NCI-H460 (cell line): Measurements from ENCODE around the gene DNAJC28. TPM values are rescaled to one million over a fixed set of nuclear protein-coding genes. Genes with fewer than 3 reads are reported as not detected.
"Not testable (repeated sequence)": the region's sequence is repeated elsewhere in the genome, so short reads cannot be mapped to it uniquely, and the experiment has no call there.

Experiments
- DNase-seq: peaks from one replicate; pipeline ENCODE4 v3.0.0-alpha.2; 2016; ENCODE audit warnings: low read depth; ENCODE audit errors: extremely low read depth
- total RNA-seq: library from RNA; depleted of rRNA; stranded (reverse); fragments of >200 nt; shearing (Covaris generic); gene quantifications from 2 replicates; pipeline ENCODE4 v1.2.3, GENCODE V29; 2014

The DNAJC28 gene
- total RNA-seq, 1 experiment from 2014 or later = 0.74 TPM

GRCh38 chr21:33481314-33481943 lies 10.1 kb downstream of the DNAJC28 start:
- DNase-seq = no peak

DNA sequence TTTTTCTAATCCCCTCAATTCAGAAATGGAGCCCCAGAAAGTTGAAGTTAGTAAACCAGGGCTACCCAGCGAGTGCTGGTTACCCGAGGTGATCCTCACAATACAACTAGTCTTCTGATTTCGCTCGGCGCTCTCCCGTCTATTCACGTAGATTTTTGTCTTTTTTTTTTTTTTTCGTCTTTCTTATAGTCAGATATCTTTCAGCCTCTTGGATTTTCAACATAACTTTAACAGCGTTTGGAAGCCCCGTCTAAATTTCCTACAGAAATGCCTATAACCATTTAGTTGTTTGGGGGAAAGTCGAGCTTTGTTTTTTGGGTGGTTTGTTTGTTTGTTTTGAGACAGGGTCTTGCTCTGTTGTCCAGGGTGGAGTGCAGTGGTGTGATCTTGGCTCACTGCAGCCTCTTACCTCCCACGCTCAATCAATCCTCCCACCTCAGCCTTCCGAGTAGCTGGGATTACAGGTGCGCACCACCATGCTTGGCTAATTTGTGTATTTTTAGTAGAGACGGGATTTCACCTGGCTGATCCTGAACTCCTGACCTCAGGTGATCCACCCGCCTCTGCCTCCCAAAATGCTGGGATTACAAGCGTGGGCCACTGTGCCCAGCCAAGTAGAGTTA lies 10.9 kb downstream of the DNAJC28 start:
- no peak for DNase-seq

- DNase-seq = peak; percentile 89
Observed at GRCh38 chr21:33479679-33480480, 11.6 kb downstream of the DNAJC28 start, which contains the start of gene TMEM50B. TMEM50B (minus strand) TSS chr21:33479974; CDS start chr21:33468885, 11,089 bp downstream.

DNA sequence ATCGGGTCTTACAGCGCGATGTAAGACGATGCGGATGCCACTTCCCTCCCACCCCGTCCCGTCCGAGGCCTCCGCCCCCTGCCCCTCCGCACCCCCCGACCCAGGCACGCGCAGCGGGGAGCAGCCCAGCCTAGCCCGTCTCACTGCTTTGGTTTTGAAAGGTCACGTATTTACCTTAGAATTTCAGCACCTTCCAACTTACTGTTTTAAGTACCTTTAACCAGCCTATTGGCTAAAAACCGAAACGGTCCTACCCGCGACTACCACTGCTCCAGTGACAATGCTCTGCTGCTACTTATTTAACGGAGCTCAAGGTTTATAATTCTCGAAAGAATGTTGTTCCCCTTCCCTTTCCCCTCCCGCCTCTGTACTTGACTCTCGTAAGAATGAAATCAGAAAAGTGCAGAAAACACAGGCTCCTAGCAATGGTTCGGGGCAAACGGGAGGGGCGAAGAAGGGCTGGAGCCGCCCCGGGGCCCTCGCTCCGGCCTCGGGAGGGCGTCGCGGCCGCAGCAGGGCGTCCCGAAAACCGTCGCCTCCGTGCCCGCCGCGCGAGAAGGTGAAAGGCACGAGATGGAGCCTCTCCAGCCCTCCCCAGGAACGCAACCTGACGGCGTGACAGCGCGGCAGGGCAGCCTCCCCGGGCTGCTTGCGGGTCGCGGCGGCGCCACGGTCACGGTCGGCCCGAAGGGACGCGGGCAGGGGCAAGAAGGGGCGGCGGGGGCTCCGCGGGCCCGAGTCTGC lies 12.4 kb downstream of the DNAJC28 start:
- no peak for DNase-seq

DNA sequence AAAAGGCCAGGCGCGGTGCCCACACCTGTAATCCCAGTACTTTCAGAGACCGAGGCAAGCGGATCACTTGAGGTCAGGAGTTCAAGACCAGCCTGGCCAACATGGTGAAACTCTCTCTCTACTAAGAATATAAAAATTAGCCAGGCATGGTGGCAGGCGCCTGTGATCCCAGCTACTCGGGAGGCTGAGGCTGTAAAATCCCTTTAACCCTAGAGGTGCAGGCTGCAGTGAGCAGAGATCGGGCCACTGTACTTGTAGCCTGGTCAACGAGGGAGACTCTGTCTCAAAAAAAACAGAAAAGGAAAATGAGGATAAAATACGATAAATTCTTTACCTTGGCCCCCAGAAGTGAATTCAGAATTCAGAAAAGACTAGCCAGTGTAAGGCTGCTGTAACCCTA lies 13.3 kb downstream of the DNAJC28 start:
- no peak for DNase-seq

GRCh38 chr21:33477066-33477465 lies 14.4 kb downstream of the DNAJC28 start:
- DNase-seq = no peak

DNA sequence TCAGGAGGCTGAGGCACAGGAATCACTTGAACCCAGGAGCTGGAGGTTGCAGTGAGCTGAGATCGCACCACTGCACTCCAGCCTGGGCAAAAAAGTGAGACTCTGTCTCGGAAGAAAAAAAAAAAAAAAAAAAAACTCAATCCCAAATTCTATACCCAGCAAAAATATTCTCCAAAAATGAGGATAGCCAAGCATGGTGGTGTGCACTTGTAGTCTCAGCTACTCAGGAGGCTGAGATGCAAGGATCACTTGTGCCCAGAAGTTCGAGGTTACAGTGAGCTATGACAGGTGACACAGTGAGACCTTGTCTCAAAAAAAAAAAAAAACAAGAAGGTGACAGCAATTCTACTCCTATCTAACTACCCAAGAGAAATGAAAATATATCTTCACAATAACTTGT lies 18.2 kb downstream of the DNAJC28 start:
- DNase-seq = no peak

DNA sequence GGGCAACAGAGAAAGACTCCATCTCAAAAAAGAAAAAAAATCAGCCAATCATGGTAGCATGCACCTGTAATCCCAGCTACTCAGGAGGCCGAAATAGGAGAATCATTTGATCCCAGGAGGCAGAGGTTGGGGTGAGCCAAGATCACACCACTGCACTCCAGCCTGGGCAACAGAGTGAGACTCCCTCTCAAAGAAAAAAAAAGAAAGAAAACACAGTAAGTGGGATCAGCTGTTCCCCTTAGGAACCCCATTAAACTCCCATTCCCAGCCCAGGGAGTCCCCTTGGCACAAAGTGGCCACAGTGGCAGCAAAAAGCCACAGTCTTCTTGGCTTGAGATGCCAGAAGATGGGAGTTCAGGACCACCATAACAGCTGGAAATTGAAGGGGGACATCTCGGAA lies 20.8 kb downstream of the DNAJC28 start:
- no peak for DNase-seq

DNA sequence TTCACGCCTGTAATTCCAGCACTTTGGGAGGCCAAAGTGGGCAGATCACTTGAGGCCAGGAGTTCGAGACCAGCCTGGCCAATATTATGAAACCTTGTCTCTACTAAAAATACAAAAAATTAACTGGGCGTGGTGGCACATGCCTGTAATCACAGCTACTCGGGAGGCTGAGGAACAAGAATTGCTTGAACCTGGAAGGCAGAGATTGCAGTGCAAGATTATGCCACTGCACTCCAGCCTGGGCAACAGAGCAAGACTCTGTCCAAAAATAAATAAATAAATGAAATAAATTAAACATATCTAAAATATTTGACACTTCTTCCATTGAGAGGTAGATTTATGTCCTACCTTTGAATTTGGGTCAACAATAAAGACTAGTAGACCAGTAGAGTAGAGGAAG lies 22.3 kb downstream of the DNAJC28 start:
- DNase-seq = not testable (repeated sequence)

DNA sequence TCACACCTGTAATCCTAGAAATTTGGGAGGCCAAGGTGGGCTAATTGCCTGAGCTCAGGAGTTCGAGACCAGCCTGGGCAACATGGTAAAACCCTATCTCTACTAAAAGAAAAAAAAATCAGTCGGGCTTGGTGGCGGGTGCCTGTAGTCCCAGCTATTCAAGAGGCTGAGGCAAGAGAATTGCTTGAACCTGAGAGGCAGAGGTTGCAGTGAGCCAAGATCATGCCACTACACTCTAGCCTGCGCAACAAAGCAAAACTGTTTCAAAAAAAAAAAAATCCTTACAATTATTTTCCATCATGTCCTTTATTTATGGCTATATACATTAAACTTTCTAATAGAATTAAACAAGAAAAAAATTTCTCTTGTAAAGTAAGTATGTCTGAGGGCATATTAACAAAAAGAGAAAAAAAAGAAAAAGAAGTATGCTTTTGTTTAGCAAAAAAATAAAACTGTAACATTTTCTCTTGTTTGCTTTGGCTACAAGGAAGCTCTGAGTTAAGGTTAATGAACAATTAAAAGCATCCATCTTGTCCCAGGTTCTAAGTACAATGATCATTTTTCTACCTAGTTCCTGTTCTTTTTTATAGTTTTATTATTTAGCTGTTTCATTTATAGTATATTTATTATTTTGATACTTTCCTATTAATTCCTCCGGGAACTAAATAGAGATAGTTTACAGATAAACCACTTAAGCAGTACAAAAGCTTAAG lies 29.8 kb downstream of the DNAJC28 start:
- DNase-seq = no peak

DNA sequence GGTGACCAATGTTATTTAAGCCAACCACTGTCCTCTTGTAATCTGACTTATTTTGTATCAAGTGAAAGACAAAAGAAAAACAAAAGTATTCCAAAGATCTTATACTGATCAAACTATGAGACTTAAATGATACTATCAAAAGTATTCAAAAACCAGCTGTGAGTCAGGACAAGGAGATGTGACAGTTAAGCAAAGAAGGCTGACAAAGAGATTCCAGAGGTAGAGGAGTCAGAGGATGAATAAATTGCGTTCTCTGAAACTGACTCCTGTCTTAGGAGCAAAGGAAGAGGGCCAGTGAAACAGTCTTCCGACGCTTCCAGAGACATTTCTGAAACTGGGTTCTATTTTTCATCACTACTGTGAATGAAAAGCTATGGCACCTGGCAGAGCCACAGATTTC lies 32.7 kb downstream of the DNAJC28 start:
- DNase-seq = no peak

DNA sequence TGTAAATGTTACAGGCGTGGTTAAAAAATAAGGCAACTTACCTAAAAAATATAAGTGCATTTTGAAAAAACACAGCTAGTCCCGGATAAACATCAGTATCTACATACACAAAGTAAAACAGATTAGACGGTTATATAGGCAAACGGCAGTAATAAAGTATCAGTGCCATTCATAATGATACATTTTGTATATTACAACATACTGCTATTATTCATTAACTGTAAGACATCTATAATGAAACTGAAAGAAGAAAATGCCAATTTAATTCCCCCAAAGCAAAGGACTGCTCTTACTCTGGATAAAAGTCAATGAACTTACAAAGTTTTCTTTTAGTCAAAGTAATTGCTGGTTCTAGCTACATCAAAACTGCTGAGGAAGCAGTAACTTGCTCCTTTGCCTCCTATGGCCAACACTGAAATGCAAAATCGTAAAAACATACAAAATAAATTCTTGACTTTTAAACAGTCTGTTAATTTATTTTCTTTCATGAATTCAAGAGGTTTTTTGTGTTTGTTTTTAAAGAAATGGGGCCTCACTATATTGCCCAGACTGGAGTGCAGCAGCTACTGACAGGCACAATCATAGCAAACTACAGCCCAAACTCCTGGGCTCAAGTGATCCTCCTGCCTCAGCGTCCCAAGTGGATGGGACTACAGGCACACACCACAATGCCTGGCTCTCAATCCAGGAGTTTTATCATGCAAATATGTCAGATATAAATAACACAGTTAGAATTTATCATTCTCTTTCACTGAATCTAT lies 35.6 kb downstream of the DNAJC28 start:
- no peak for DNase-seq

DNA sequence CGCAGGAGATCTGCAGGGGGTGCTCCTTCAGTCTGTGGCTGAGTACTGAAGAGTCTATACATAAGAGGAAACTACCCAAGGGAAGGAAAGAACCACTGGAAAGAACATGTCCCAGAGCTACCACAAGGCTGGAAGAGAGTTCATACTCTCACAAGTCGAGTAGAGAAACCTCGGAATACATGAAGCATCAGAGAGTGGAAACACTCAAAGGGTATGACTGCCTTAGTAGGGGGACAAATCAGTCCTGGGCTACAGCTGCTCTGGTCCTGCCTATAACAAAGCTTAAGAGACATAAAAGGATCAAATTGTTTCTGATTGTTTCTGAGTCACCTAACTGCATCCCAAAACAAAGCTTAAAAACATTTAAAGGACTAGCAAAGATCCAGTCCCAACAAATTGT lies 39.2 kb downstream of the DNAJC28 start:
- DNase-seq = no peak

DNA sequence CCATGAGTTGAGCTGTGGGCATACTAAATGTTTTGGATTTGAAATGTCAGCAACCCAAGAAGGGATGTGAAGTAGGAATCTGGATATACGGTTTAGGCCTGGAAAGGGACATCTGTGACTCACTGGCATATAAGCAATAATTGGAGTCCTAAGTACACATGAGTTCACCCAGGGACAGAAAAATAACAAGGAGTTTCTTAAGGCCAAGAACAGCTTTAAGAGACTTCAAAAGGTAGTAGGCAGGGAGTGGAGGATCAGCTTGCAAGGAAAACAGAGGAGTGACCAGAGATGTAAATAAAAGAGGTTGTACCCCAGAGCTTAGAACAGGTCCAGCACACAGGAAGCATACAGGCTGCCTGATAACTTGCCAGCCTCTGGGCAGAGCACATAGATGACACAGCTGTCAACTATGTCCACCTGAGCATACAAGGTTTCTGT lies 39.9 kb downstream of the DNAJC28 start:
- DNase-seq = no peak

GRCh38 chr21:33449616-33450015 lies 41.9 kb downstream of the DNAJC28 start:
- DNase-seq = no peak

DNA sequence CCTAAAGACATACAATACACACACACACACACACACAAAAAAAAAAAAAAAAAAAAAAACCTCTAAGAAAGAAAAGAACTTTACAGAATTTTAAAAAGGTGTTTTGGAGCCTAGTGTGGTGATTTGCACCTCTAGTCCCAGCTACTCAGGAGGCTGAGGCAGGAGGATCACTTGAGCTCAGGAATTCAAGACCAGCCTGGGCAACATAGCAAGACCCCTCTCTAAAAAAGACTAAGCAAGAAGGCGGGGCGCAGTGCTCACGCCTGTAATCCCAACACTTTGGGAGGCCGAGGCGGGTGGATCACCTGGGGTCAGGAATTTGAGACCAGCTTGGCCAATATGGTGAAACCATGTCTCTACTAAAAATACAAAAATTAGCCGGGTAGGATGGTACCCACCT lies 44.9 kb downstream of the DNAJC28 start:
- DNase-seq = not testable (repeated sequence)

DNA sequence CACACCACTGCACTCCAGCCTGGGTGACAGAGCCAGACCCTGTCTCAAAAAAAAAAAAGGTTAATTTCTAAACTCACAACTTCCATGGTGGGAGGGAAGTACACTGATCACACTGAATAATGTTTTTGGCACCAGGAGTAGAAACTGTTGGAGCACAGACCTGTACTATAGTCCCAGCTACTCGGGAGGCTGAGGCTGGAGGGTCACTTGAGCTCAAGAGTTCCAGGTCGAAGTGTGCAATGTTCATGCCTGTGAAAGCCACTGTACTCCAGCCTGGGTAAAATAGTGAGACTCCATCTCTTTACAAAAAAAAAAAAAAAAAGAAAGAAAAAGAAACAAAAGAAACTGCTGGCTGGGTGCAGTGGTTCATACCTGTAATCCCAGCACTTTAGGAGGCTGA lies 47.0 kb downstream of the DNAJC28 start:
- DNase-seq = no peak

- no peak for DNase-seq
Observed at GRCh38 chr21:33443194-33443593, 48.3 kb downstream of the DNAJC28 start.
